ENCODE results near the gene CDC25A.
"Not testable (repeated sequence)": the region's sequence is repeated elsewhere in the genome, so short reads cannot be mapped to it uniquely, and the experiment has no call there.

Gene CDC25A

DNA sequence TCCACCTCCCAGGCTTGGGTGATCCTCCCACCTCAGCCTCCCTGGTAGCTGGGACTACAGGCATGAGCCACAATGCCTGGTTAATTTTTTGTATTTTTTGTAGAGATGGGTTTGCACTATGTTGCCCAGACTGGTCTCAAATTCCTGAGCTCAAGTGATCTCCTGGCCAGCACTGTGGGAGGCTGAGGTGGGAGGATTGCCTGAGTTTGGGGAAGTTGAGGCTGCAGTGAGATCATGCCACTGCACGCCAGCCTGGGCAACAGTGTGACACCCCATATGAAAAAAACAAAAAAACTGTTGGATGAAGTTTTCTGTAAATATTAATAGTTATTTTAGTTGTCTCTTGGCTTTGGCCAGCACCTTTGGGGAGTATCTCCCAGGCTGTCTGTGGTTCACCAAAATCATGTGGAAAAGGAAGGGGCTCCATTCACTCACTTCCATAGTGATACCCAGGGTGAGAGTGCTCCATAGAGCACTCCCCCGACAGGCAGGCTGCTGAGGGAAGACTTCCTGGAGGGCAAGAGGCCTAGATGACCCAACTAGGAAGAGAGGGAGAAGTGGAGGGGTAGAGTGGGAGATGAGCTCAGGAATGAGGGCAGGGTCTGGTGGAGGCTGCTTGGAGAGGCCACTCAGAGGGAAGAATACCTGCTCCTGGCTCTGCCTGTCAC lies 47.1 kb downstream of the CDC25A start:
- FAIRE-seq: no peak

DNA sequence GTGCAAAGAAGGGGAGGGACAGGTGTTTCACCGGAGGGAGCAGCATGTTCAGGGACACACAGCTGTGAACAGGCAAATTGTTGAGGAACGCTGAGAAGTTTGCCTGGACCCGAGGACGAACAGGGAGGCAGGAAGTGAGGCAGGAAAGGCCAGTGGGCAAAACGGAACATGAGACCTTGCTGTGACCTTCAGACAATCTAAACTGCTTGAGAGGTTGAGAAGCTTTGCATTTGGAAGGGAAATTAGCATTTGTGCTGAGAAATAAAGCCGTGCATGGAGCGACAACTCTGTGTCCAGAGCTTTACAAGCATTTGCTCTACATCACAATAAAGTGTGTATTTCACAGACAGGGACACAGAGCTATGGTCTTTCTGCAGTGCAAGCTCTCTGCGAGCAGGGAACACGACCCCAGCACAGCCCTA lies 47.9 kb downstream of the CDC25A start:
- no peak for FAIRE-seq

DNA sequence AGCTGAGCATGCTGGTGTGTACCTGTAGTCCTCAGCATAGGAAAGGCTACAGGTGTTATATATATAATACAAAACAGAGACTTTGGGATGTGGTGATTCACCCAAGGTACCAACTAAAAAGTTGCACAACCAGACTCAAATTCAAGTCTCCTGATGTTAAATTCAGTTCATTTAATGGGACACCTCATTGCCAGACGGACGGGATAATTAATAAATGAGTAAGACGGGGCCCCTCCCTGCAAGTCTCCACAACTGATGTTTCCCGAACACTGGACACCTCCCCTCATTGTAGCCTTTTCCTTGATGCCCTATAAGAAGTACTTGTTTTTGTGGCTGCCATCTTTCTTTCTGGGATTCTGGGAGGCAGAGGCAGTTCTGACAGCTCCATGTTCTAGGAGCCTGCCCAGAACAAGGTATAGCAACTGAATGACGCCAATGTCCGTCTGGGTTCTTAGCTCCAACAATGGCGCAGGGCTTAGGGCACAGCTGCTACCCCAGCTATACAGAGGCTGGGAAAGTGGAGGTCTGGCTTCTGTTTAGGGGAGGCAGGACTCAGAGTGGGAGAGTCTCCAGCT lies 50.7 kb downstream of the CDC25A start:
- no peak for FAIRE-seq

DNA sequence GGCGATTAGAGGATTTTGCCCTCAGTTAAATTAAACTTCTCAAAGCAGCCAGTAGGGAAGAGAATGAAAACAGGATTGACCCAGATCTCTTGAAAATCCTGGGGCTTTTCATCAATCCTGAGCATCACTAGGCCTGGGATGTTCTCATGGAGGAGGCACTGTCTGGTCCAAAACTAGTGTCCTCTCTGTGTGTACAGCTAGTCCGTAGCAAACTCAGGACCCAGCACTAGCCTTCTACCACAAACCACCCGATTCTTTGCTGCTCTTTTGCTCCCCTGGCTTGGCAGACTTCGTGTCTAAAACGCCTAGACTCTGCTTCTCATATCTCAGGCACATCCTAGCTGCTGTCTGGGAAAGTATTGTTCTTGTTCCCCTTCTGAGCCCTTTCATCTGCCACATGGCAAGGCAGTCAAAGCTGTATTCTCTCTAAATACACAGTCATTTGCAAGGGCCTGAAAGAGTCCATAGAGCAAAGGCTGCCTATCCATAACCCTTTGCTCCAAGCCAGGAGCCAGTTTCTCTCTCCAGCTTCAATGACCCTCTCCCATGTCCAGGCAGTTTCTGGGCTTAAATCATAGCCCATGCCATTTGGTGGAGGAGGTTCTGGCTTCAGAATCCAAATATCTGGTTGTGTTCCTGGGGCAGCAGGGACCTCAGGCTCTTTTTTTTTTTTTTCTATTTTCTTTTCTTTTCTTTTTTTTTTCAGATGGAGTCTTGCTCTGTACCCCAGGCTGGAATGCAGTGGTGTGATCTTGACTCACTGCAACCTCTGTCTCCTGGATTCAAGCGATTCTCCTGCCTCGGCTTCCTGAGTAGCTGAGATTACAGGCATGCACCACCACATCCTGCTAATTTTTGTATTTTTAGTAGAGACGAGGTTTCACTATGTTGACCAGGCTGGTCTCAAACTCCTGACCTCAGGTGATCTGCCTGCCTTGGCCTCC lies 52.4 kb downstream of the CDC25A start:
- FAIRE-seq: no peak

DNA sequence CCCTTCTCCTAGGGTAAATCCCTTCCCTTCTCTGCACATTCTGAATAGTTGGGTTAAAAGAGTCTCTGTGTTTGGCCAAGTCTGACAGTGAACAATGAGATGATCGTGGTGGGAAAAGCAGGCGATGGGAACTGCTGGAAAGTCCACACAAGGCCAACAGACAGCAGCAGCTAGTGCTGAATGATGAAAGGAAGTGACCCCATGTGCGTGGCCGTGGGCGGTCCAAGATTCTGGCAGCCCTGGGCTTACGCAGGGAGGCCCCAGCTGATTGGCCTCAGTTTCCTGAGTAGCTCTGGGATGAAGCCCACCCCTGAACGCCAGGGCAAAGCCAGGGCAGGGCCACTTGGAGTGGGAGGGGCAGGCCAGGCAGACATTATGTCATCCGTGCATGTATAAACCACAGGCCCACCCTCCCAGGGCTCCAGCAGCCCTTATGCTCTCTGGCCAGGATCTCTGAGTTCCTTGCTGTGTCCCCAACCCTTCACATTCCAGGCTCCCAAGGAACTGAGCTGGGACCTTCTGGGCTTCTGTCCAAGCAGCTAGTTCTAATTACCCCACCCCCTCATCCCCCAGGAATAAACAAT lies 57.8 kb downstream of the CDC25A start:
- FAIRE-seq: no peak

DNA sequence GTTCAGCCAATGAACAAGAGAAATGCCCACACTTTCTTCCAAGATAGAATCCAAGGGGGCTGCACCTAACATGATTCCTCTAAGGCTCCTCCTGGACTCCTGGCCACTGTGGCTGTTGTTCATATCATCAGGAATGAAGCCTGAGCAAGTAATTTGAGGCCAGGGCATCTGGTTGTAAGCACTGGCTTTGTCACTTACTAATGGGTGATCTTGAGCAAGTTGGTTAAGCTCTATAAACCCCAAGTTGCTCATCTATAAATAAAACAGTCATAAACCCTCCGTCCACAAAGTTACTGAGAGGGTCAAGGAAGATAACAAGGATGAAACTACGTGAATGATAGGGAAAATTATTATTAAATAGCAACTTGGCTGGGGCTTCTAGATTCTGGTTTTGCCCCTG lies 58.3 kb downstream of the CDC25A start:
- FAIRE-seq: no peak

DNA sequence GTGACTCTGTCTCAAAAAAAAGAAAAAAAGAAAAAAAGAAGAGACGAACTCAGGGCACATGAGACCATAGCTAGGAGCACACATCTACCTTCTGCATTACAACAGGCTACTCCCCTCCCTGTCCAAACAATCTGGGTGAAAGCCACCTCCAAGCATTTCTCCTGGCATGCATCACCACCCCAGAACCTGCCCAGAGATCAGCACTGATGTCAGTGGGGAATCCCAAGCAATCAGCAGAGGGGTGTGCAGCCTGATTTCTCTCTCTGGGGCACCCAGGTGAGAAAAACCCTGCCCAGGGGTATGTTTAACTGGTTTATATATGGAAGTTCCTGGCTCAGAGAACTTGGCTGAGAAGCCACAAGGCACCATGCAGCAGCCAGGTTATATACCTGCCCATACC lies 59.4 kb downstream of the CDC25A start:
- FAIRE-seq: no peak

DNA sequence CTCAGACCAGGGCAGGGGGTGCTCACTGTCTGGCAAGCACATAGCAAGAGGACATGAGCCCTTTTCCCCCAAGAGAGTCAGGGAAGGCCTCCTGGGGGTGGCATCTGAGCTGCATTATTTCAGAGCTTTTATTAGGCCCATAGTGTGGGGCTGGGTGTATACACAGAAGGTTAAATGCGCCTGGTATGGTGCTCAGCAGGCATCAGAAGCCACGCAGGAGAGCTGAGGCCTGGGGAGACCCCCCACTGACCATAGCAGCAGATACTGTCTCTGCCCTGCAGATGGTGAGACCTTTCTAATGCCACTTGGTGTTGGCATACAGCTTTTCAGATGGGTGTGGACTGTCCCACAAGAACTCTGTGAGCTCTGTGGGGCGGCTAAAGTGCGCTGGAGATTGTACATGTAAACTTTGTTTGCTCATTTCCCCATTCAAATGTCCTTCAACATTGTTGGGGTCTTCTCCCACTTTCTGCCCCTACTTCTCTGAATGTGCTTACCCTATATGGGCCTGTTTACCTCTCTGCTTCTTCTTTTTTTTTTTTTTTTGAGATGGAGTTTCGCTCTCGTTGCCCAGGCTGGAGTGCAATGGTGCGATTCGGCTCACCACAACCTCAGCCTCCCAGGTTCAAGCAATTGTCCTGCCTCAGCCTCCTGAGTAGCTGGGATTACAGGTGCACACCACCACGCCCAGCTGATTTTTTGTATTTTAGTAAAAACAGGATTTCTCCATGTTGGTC lies 62.2 kb downstream of the CDC25A start:
- no peak for FAIRE-seq

DNA sequence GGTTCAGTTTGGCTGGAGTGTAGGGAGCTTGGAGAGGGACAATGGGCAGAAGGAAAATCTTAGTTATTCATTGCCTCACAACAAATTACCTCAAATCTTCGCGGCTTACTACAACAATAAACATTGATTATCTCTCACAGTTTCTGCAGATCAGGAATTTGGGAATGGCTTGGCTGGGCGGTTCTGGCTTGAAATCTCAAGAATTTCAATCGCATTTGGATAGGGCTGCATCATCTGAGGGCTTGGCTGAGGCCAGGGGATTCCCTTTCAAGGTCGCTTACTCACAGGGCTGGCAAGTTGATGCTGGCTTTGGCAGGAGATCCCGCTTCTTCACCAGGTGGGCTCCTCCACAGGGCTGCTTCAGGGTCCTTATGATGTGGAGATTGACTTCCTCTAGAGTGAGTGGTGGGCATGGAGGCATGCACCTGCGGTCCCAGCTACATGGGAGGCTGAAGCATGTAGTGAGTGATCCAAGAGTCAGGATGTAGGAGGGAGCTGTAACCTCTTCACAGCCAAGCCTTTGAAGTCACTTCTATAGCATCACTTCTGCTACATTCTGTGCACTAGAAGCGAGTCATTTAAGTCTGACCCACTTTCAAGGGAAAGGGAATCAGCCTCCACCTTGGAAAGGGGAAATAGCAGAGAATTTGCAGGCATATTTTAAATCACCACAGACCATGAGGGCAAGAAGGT lies 63.1 kb downstream of the CDC25A start:
- no peak for FAIRE-seq

DNA sequence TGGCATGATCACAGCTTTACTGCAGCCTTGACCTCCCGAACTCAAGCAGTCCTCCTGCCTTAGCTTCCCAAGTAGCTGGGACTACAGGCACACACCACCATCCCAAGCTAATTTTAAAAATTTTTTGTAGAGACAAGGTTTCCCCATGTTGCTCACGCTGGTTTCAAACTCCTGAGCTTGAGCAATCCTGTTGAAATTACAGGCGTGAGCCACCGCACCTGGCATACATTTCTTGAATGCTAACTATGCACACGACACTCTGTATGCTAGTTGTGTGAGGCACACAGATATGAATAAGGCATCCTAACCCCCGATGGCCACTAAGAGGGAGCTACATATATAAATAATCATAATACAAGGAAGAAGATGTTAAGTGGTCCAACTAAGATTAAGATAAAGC lies 64.9 kb downstream of the CDC25A start:
- FAIRE-seq: no peak

DNA sequence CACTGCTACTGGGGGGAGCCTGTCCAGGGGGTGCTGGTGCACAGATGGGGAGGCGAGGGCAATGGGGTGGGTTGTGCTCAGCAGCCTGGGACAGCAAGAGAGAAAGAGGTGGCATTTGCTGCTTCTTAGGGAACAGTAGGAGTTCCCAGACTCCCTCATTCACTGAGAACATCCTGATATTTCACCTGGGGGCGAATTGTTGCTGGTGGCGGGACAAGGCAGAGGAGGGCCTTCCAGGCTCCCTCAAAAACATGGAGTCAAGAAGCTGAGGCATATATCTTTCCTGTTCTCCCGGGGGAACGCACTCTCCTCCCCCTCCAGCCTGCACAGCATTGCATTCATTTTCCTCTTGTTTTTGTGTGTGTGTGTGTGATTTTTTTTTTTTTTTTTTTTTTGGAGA lies 65.7 kb downstream of the CDC25A start:
- FAIRE-seq: no peak

DNA sequence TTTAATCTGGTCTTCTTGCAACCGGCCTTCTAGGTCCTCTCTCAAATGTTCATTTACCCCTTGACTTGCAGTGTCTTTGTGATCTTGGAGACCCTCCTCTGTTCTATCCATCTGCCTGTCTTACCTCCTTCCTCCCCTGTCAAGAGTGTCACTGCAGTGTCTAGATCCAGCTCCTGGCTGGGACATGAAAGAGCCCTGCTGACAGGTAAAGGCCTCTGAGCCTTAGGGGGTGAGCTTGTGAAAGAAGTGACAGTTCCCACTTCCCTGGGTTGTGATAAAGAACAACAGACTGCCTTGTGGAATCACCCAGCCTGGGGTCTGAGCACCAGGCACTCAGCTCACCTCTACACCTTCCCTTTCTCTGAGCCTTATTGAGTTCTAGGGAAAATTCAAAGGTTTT lies 68.0 kb downstream of the CDC25A start:
- no peak for FAIRE-seq

DNA sequence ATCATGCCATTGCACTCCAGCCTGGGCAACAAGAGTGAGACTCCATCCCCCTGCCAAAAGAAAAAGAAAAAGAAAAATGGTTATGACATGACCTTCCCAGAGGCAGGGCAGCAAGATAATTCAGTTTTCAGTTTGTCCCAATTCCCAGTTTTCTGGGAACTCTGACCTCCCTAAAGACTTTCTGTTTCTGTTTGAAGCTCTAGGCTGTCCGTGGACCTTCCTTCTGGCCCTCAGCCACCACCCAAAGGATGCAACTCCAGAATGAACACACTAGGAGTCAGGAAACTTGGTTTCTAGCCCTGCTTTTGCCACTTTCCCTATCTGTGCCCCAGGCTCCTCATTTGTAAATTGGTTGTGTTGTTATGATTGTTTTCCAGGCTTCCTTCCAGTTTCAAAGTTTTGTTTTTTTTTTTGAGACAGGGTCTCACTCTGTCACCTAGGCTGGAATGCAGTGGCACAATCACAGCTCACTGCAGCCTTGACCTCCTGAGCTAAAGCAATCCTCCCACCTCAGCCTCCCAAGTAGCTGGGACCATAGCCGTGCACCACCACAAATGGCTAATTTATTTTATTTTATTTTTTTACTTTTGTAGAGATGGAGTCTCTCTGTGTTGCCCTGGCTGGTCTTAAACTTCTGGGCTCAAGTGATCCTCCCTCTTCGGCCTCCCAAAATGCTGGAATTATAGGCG lies 68.6 kb downstream of the CDC25A start:
- no peak for FAIRE-seq

DNA sequence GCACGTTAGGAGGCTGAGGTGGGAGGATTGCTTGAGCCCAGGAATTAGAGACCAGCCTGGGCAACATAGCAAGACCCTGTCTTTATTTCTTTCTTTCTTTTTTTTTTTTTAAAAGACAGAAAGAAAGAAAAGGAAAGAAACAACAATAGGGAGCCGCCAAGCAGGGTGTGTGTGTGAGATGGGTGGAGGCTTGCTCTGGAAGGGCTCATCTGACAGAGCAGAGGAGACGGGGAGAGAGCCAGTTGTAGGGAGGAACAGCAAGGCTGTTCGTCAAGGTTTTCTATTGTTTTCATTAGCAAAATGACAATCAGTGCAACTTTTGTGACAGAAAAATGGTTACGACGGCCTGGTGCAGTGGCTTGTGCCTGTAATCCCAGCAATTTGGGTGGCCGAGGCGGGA lies 69.3 kb downstream of the CDC25A start:
- no peak for FAIRE-seq

DNA sequence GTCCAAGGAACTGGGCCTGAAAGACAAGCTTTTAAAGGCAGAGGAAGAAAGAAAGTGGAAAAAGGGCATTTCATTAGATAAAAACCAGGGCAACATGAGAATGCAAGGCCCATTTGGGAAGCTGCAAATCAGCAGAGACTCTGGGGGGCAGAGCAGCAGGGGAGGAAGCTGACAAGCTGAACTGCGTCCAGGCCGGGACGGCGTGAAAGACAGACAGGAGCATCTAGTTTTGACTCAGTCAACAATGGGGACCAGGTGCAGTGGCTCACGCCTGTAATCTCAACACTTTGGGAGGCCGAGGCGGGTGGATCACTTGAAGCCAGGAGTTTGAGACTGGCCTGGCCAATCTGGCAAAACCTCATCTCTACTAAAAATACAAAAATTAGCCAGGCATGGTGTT lies 69.9 kb downstream of the CDC25A start:
- FAIRE-seq: no peak

DNA sequence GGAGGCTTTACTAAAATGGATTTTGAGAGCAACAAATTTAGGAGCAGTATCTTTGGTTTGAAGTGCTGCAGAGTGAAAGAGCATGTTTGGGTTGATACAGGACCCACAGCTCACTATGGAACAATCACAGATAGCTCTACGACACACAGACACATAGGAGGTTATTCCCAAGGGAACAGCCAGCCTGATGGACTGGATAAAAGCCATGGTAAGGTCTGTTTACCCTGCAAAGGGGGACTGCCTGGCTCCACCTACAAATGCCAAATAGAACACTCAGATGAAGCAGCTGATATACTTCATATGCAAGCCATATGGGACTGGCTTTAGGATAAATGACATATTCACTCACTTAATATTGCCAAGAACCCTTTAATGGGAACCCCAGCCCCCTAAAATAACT lies 75.4 kb downstream of the CDC25A start:
- no peak for FAIRE-seq

DNA sequence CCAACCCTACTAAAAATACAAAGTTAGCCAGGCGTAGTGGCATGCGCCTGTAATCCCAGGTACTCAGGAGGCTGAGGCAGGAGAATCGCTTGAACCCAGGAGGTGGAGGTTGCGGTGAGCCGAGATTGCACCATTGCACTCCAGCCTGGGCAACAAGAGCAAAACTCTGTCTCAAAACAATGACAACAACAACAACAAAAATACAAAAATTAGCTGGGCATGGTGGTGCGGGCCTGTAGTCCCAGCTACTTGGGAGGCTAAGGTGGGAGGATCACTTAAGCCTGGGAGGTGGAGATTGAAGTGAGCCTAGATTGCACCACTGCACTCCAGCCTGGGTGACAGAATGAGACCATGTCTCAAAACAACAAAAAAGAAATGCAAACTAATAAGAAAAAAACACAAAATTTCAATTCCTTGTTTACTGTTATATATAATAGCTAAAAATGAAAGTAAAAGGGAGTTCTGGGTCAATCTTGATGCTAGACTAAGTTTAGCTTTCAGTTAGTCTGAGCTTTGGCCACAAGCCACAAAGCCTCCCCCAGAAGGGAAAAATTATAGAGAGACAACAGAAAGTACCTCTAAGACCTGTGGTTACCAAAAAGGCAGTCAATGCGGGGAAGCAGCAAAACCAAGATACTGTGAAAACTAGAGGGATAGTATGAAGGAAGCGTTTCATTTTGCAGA lies 76.0 kb downstream of the CDC25A start:
- FAIRE-seq: not testable (repeated sequence)

DNA sequence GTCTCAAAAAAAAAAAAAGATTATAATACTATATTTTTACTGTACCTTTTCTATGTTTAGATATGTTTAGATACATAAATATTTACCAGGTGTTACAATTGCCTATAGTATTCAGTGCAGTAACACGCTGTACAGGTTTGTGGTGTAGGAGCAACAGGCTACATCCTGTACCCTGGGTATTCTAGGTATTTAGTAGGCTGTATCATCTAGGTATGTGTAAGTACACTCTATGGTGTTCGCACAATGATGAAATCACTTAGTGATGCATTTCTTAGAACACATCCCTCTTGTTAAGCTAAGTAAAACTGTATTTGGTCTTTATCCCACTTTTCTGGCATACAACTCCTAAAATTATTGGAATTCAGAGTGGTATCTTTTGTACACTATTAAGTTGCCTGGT lies 77.8 kb downstream of the CDC25A start:
- no peak for FAIRE-seq

DNA sequence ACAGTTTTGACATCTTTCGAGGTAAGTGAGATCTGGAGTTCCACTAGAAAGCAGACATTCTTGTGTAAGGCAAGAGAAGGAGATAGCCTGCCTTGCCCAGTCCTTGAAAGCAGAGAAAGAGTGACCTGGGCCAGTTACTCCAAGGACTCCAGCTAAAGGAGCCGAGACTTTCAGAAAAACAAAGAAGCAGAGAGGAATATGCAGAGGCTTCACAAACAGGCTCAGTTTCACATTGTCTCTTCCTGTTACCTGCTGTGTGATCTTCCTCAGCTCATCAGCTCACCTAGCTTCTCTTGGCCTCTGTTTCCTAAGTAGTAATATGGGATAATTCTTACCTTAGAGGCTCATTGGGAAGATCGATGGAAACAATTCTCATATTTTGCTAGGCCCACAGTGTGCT lies 81.0 kb downstream of the CDC25A start:
- no peak for FAIRE-seq

Data from A204.1 (cell line).